GM12872 (cell line): Measurements from ENCODE around the gene PLXNA4.

Source experiments
- TF ChIP-seq, protein P1 (sequence below): IDR thresholded peaks from 3 replicates; pipeline ENCODE4 v1.5.1; 2011; ENCODE audit warnings: low read depth, mild to moderate bottlenecking, low read length, moderate library complexity; ENCODE audit not compliant: insufficient read depth

The PLXNA4 gene

DNA sequence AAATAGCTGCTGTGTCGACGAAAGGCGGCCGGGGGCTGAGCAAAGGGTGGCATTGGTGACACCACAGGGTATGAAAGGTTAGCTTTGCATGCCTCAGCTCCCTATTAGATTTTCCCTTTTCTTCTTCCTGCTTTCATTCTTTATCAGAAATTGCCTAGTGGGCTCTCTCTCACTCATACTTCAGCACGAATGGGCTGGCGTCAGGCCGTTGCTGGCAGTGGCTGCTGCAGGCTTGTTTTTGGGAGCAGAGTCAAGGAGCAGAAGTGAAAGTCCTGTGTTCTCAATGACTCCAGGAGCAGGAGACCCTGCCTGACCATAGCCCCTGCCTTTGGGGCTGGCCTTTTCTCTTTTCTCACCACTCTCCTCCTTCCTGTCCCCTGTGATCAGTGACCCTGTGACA lies 318.0 kb downstream of the PLXNA4 start:
- TF ChIP-seq, protein P1, sequence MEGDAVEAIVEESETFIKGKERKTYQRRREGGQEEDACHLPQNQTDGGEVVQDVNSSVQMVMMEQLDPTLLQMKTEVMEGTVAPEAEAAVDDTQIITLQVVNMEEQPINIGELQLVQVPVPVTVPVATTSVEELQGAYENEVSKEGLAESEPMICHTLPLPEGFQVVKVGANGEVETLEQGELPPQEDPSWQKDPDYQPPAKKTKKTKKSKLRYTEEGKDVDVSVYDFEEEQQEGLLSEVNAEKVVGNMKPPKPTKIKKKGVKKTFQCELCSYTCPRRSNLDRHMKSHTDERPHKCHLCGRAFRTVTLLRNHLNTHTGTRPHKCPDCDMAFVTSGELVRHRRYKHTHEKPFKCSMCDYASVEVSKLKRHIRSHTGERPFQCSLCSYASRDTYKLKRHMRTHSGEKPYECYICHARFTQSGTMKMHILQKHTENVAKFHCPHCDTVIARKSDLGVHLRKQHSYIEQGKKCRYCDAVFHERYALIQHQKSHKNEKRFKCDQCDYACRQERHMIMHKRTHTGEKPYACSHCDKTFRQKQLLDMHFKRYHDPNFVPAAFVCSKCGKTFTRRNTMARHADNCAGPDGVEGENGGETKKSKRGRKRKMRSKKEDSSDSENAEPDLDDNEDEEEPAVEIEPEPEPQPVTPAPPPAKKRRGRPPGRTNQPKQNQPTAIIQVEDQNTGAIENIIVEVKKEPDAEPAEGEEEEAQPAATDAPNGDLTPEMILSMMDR, result no peak

DNA sequence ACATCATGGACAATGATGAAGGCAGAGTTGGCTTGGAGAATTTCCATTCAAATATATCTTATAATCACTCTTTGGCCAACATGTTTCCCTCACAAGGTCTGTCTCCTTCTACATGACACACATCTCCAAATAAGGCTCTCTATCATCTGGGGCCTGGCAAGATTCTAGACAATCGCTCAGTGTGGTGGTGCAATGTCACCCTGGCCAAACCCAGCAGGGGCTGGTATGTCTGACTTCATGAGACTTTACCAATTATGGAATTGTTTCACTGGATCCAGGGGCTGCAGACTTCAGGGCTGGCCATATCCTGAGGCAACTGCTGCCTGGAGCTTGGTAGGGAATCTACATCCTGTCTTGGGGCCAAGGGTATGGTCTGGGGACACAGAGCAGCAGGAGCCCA lies 319.0 kb downstream of the PLXNA4 start:
- TF ChIP-seq, protein P1, result no peak

DNA sequence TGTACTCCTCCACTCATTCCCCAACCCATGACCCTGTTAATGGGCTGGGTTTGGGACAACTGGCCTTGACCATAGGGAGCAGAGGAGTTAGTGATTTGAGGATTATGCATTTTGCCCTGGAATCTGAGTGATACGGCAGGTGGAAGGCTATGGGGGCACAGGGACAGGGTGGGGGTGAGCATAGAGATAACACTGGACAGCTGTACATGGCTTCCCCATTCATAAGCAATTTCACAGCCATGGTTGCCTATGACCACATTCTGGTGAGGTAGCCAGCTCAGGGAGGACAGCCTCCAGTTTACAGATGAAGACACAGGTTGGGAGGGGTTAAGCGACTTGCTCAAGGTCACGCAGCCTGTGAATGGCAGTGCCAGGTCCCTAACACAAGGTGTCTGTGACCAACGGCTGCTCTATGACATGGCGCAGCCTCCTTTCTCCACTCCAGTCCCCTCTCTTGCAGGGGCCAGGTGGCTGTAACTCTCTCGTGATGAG lies 319.5 kb downstream of the PLXNA4 start:
- TF ChIP-seq, protein P1, result no peak

DNA sequence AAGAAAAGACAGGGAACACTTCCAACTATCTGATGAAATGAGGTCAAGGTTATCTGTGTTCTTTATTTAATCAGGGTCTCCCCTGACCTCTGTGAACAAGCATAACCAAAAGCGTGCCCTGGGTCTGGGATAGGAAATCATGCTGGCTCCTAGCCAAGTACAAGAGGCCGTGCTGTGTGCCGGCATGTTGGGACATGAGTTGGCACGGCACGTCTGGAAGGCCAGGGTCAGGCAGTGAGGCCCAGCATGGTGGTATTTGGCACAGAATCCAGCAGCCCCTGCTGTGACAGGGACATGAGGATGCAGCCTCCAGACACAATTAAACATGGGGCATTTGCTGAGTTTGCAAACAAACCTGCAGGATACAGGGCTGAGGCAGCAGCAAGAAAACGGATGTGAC lies 320.4 kb downstream of the PLXNA4 start:
- TF ChIP-seq, protein P1, result no peak

DNA sequence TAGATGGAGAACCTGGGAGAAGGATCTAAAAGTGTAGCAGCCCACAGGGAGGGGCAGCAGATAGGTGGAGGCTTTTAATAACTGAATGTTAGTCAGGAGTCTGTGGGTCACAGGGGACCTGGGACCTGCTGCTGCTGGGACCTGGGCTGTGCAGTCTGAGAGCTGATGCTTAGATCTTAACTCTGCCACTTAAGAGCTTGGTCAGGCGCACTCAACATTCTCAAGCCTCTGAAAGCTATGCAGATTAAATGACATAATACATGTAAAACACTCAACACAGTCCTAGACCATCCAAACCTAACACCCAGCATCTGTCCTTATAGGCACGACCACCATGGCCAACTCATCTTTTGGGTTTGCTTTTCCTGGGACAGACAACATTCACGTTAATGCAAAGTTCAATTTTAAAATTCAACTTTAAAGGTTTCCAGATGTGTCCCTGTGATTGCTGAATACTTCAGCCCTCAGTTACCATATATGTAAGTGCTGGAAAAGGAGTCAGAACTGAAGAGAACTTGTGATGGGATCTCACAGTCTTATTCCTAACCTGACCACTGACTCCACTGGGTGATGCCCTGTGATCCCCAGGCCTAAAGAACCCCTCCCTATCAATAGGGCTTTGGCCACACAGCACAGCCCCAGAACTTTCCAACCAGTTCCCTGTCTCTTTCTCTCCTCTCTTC lies 321.0 kb downstream of the PLXNA4 start:
- TF ChIP-seq, protein P1, result no peak

DNA sequence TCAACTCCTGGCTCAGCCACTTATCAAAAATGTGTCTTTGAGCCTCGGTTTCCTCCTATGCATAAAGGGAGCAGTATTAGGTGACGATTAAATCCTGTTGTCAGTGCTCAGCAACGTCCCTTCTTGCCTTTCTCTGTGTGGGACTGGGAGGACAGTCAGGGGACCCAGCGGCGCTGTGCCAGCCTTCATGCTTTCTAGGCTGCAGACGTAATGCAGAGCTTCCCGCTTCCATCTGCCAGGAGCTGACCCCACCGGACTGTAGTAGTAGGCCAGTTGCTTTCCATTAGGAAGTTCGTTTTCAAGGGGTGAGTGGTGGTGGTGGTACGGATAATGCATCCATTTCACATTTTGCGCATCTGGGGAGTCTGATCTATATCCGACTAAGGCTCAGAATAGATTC lies 321.8 kb downstream of the PLXNA4 start:
- TF ChIP-seq, protein P1, result no peak

DNA sequence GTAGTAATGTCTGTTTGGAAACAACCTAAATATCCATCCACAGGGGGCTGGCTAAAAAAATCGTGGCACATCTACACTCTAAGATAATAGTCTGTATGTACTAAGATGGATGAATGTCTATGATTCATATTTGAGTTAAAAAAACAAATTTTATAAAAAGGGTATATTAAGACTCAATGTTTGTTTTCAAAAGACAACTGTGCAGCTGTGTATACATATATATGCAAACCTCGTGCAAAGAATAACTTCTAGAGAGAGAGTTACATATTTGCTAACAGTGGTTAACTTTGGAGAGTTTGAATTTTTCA lies 323.5 kb downstream of the PLXNA4 start:
- TF ChIP-seq, protein P1, result no peak
